MG63 (cell line): Measurements from ENCODE around the gene SAP130. TPM values are rescaled to one million over a fixed set of nuclear protein-coding genes. Genes with fewer than 3 reads are reported as not detected.
"Not testable (repeated sequence)": the region's sequence is repeated elsewhere in the genome, so short reads cannot be mapped to it uniquely, and the experiment has no call there.

ENCODE experiments used
- DNase-seq: peaks from one replicate; pipeline ENCODE4 v3.0.0-alpha.2; 2020
- H3K27me3 ChIP-seq: fragments of 250-450 bp; sonication (Bioruptor Pico); 2 replicates; pipeline ENCODE4 v1.5.1; 2020; ENCODE audit warnings: mild to moderate bottlenecking, moderate library complexity
- H3K36me3 ChIP-seq: fragments of 250-450 bp; sonication (Bioruptor Pico); 2 replicates; pipeline ENCODE4 v1.5.1; 2020; ENCODE audit warnings: mild to moderate bottlenecking, moderate library complexity
- H3K4me3 ChIP-seq: fragments of 250-450 bp; sonication (Bioruptor Pico); 2 replicates; pipeline ENCODE4 v1.5.1; 2020; ENCODE audit warnings: mild to moderate bottlenecking, moderate library complexity
- H3K9me3 ChIP-seq: fragments of 250-450 bp; sonication (Bioruptor Pico); 2 replicates; pipeline ENCODE4 v1.5.1; 2020; ENCODE audit warnings: mild to moderate bottlenecking, moderate library complexity
- total RNA-seq: library from RNA; depleted of rRNA; stranded (reverse); fragments of >200 nt; shearing (Covaris generic); gene quantifications from 2 replicates; pipeline ENCODE4 v1.2.3, GENCODE V29; 2014; ENCODE audit warnings: low replicate concordance

SAP130 gene
- total RNA-seq, 1 experiment from 2014 or later = 4.4 TPM

GRCh38 chr2:127935337-127935736, 92.5 kb downstream of the SAP130 start:
- Histone ChIP-seq H3K4me3 (no peak overlapping the region), H3K27me3 (no peaks in the 10 kb centered on the region), H3K36me3 (no peaks in the 10 kb centered on the region), H3K9me3 (no peaks in the 10 kb centered on the region; the same call in 1 of the 2 replicates)
- no peak for DNase-seq

GRCh38 chr2:127932199-127932876, 95.5 kb downstream of the SAP130 start:
- no peaks in the 10 kb centered on the region for H3K36me3 ChIP-seq
- H3K9me3 ChIP-seq = no peaks in the 10 kb centered on the region; the same call in 1 of the 2 replicates
- H3K4me3 ChIP-seq = no peak overlapping the region
- no peaks in the 10 kb centered on the region for H3K27me3 ChIP-seq
- peak; percentile 57 for DNase-seq

GRCh38 chr2:127929449-127929848, 98.4 kb downstream of the SAP130 start:
- Histone ChIP-seq H3K9me3 (no peaks in the 10 kb centered on the region; the same call in 1 of the 2 replicates), H3K36me3 (no peaks in the 10 kb centered on the region), H3K4me3 (no peak overlapping the region), H3K27me3 (no peaks in the 10 kb centered on the region)
- DNase-seq = no peak

- DNase-seq = no peak
- H3K36me3 ChIP-seq = no peaks in the 10 kb centered on the region
- no peaks in the 10 kb centered on the region for H3K27me3 ChIP-seq
- no peaks in the 10 kb centered on the region for H3K9me3 ChIP-seq
- no peak overlapping the region for H3K4me3 ChIP-seq
Measured at GRCh38 chr2:127927384-127927783, 100.5 kb downstream of the SAP130 start.

GRCh38 chr2:127917916-127918315, 109.9 kb downstream of the SAP130 start:
- H3K4me3 ChIP-seq = no peak overlapping the region
- H3K27me3 ChIP-seq = no peaks in the 10 kb centered on the region
- DNase-seq = no peak
- no peaks in the 10 kb centered on the region for H3K9me3 ChIP-seq
- H3K36me3 ChIP-seq = no peaks in the 10 kb centered on the region

- H3K4me3 ChIP-seq = no peak overlapping the region
- no peaks in the 10 kb centered on the region for H3K9me3 ChIP-seq
- H3K27me3 ChIP-seq = no peaks in the 10 kb centered on the region
- DNase-seq = peak; percentile 6
- no peaks in the 10 kb centered on the region for H3K36me3 ChIP-seq
Measured at GRCh38 chr2:127913808-127914457, 113.9 kb downstream of the SAP130 start.

GRCh38 chr2:127911737-127912136, 116.1 kb downstream of the SAP130 start:
- H3K4me3 ChIP-seq = no peak overlapping the region
- no peak for DNase-seq
- no peaks in the 10 kb centered on the region for H3K9me3 ChIP-seq
- no peaks in the 10 kb centered on the region for H3K36me3 ChIP-seq
- H3K27me3 ChIP-seq = no peaks in the 10 kb centered on the region

GRCh38 chr2:127910415-127910814, 117.4 kb downstream of the SAP130 start:
- H3K9me3 ChIP-seq = no peaks in the 10 kb centered on the region
- DNase-seq = no peak
- no peaks in the 10 kb centered on the region; the same call in 1 of the 2 replicates for H3K27me3 ChIP-seq
- H3K36me3 ChIP-seq = no peaks in the 10 kb centered on the region
- no peak overlapping the region for H3K4me3 ChIP-seq

- Histone ChIP-seq H3K36me3 (no peaks in the 10 kb centered on the region), H3K9me3 (no peaks in the 10 kb centered on the region), H3K4me3 (no peak overlapping the region), H3K27me3 (no peaks in the 10 kb centered on the region; the same call in 1 of the 2 replicates)
- DNase-seq = no peak
Measured at GRCh38 chr2:127909019-127909418, 118.8 kb downstream of the SAP130 start.

- H3K4me3 ChIP-seq, H3K36me3 ChIP-seq, H3K27me3 ChIP-seq, DNase-seq, H3K9me3 ChIP-seq: not testable (repeated sequence)
Measured at GRCh38 chr2:127907733-127908400, 120.0 kb downstream of the SAP130 start.

GRCh38 chr2:127906206-127906926, 121.5 kb downstream of the SAP130 start:
- DNase-seq = peak; percentile 7

GRCh38 chr2:127901339-127902056, 126.4 kb downstream of the SAP130 start:
- no peaks in the 10 kb centered on the region for H3K9me3 ChIP-seq
- no peak overlapping the region for H3K4me3 ChIP-seq
- no peaks in the 10 kb centered on the region; the same call in 1 of the 2 replicates for H3K27me3 ChIP-seq
- H3K36me3 ChIP-seq = no peaks in the 10 kb centered on the region
- peak; percentile 49 for DNase-seq

More at GRCh38 chr2:127906206-127906926, 121.5 kb downstream of the SAP130 start:
- Histone ChIP-seq H3K9me3 (no peaks in the 10 kb centered on the region), H3K4me3 (no peak overlapping the region), H3K27me3 (no peaks in the 10 kb centered on the region; the same call in 1 of the 2 replicates), H3K36me3 (no peaks in the 10 kb centered on the region)

- Histone ChIP-seq H3K9me3 (no peaks in the 10 kb centered on the region), H3K27me3 (no peaks in the 10 kb centered on the region), H3K4me3 (no peak overlapping the region), H3K36me3 (no peaks in the 10 kb centered on the region)
- no peak for DNase-seq
Measured at GRCh38 chr2:127897531-127898211, 130.2 kb downstream of the SAP130 start.

GRCh38 chr2:127893494-127893893, 134.4 kb downstream of the SAP130 start:
- no peaks in the 10 kb centered on the region for H3K9me3 ChIP-seq
- H3K27me3 ChIP-seq = no peaks in the 10 kb centered on the region
- no peak overlapping the region for H3K4me3 ChIP-seq
- H3K36me3 ChIP-seq = no peaks in the 10 kb centered on the region
- DNase-seq = no peak

GRCh38 chr2:127893033-127893432, 134.8 kb downstream of the SAP130 start:
- H3K36me3 ChIP-seq = no peaks in the 10 kb centered on the region
- no peaks in the 10 kb centered on the region for H3K27me3 ChIP-seq
- no peak for DNase-seq
- no peaks in the 10 kb centered on the region for H3K9me3 ChIP-seq
- H3K4me3 ChIP-seq = no peak overlapping the region

- no peaks in the 10 kb centered on the region for H3K27me3 ChIP-seq
- no peak for DNase-seq
- H3K36me3 ChIP-seq = no peaks in the 10 kb centered on the region
- no peak overlapping the region for H3K4me3 ChIP-seq
- no peaks in the 10 kb centered on the region for H3K9me3 ChIP-seq
Measured at GRCh38 chr2:127891811-127892210, 136.0 kb downstream of the SAP130 start.
